K562 (cell line): ENCODE measurements around the gene CPT1C. TPM values are rescaled to one million over a fixed set of nuclear protein-coding genes. Genes with fewer than 3 reads are reported as not detected.
A peak's percentile ranks its signal among the peaks of the same experiment; 100 is the strongest.

ENCODE experiments used
- ATAC-seq: fragments of 200-7000 bp; cut with Tn5 transposase; 3 replicates; pipeline ENCODE4 v1.9.1; 2020; ENCODE audit warnings: moderate library complexity
- BruUV-seq: library from RNA; stranded (reverse); fragments of 400-500 nt; replicated peaks from 2 replicates; lab custom pipeline; 2021; lab: Mats Ljungman, UMichigan
- CTCF ChIA-PET: fragments of 300-600 bp; formaldehyde crosslinking; extraction: SDS; loops from one replicate; lab custom pipeline; 2021; ENCODE audit warnings: low intra/inter-chr PET ratio; lab: Yijun Ruan, JAX
- POLR2A ChIA-PET: fragments of 300-600, 350-650 bp; sonication (Branson Sonifier 250); formaldehyde crosslinking; extraction: SDS; loops from one replicate; lab custom pipeline; 2021; ENCODE audit warnings: antibody characterized with exemption, inconsistent platforms; lab: Yijun Ruan, JAX
- DNase-seq, 4 experiments: peaks; one replicate each; pipeline versions ENCODE4 v3.0.0 to v3.0.0-alpha.2; 2011 to 2018; ENCODE audit warnings: low spot score in 3 of 4, mixed read lengths in 3 of 4; ENCODE audit errors: extremely low read depth in 1 of 4
- FAIRE-seq: peaks from 2 replicates; lab custom pipeline; 2011; peaks lifted over from hg19 to GRCh38; lab: Jason Lieb, UNC
- H2AFZ ChIP-seq: 2 replicates; pipeline ENCODE4 v1.6.0; 2011; ENCODE audit warnings: low read depth, low read length, control low read depth, inconsistent platforms
- H3K27ac ChIP-seq: fragments of 200-600 bp; 3 replicates; pipeline ENCODE4 v1.8.0; 2011; ENCODE audit warnings: low read depth, mild to moderate bottlenecking, control low read depth, inconsistent platforms, low read length, moderate library complexity, mixed read lengths; ENCODE audit errors: extremely low read depth
- H3K27me3 ChIP-seq, 2 experiments: fragments of 300-600 bp in 1 of 2; 2 replicates in 1 of 2; 3 replicates in 1 of 2; pipeline versions ENCODE4 v1.6.0 to v1.8.0; 2011; ENCODE audit warnings: inconsistent platforms in 2 of 2, low read length in 2 of 2, mild to moderate bottlenecking in 1 of 2, mixed read lengths in 1 of 2, moderate library complexity in 1 of 2; ENCODE audit not compliant: control insufficient read depth in 2 of 2, insufficient read depth in 2 of 2
- H3K36me3 ChIP-seq: fragments of 300-600 bp; 3 replicates; pipeline ENCODE4 v1.8.0; 2011; ENCODE audit warnings: mild to moderate bottlenecking, low read length, inconsistent platforms; ENCODE audit not compliant: control insufficient read depth, insufficient read depth
- H3K4me1 ChIP-seq, 2 experiments: fragments of 200-600 bp in 1 of 2; replicated peaks in 1 of 2; 2 replicates in 1 of 2; 3 replicates in 1 of 2; pipeline versions ENCODE4 v1.5.1 to v1.8.0; 2011; ENCODE audit warnings: inconsistent platforms in 2 of 2, low read length in 2 of 2, mild to moderate bottlenecking in 1 of 2, mixed read lengths in 1 of 2, moderate library complexity in 1 of 2; ENCODE audit not compliant: control insufficient read depth in 2 of 2, insufficient read depth in 2 of 2
- H3K4me2 ChIP-seq: 2 replicates; pipeline ENCODE4 v1.6.1; 2011; ENCODE audit warnings: low read length, control low read depth, inconsistent platforms, mixed read lengths; ENCODE audit not compliant: insufficient read depth
- H3K4me3 ChIP-seq: fragments of 200-600 bp; sonication (generic), shearing (Covaris generic); 2 replicates; pipeline ENCODE4 v1.5.1; 2016; ENCODE audit warnings: control low read depth, inconsistent platforms
- H3K79me2 ChIP-seq: fragments of 200-600 bp; 3 replicates; pipeline ENCODE4 v1.8.0; 2011; ENCODE audit warnings: low read length, inconsistent platforms; ENCODE audit not compliant: control insufficient read depth, insufficient read depth
- H3K9ac ChIP-seq, 2 experiments: 2 replicates each; pipeline versions ENCODE4 v1.6.0 to v1.6.1; 2011; ENCODE audit warnings: low read depth in 2 of 2, low read length in 2 of 2, control low read depth in 1 of 2, inconsistent platforms in 1 of 2, mild to moderate bottlenecking in 1 of 2, mixed read lengths in 1 of 2; ENCODE audit not compliant: insufficient read depth in 1 of 2
- H3K9me1 ChIP-seq: one replicate; pipeline ENCODE4 v1.6.0; 2011; ENCODE audit warnings: inconsistent platforms, mild to moderate bottlenecking, low read length, moderate library complexity; ENCODE audit not compliant: control insufficient read depth, insufficient read depth
- H3K9me3 ChIP-seq: replicated peaks from 2 replicates; pipeline ENCODE4 v1.5.1; 2011; ENCODE audit warnings: low read depth, low read length, inconsistent platforms; ENCODE audit not compliant: control insufficient read depth, insufficient read depth
- H4K20me1 ChIP-seq: replicated peaks from 2 replicates; pipeline ENCODE4 v1.6.1; 2011; ENCODE audit warnings: low read length, inconsistent platforms, mixed read lengths; ENCODE audit not compliant: control insufficient read depth, insufficient read depth
- TFAP4 ChIP-seq: sonication (generic); formaldehyde crosslinking; IDR thresholded peaks from 2 replicates; pipeline ENCODE4 v1.8.0; 2022; ENCODE audit warnings: missing genetic modification reagents, mild to moderate bottlenecking, moderate library complexity, borderline replicate concordance
- WGBS: fragments of 100-300 bp; shearing (Covaris generic); methylation state at CpG from one replicate; pipeline ENCODE4 v1.1.6; 2016; ENCODE audit warnings: low coverage, mixed read lengths; ENCODE audit not compliant: insufficient coverage; ENCODE audit errors: missing lambda C conversion rate; 5-methylcytosine and 5-hydroxymethylcytosine counted together
- in situ Hi-C: fragments of 300-500 bp; cut with MboI; formaldehyde crosslinking; loops from 4 replicates; pipeline ENCODE4 v1.15.0; 2018; ENCODE audit warnings: inconsistent platforms, mixed read lengths
- intact Hi-C: fragments of 100-400 bp; cut with micrococcal nuclease; formaldehyde crosslinking; loops from 2 replicates; pipeline ENCODE4 v1.14.2; 2022
- polyA plus RNA-seq, 8 experiments: library from polyadenylated mRNA; depleted of rRNA in 4 of 8; stranded (reverse) in 5 of 8; unstranded in 3 of 8; fragments of >200 nt; fragmentation: Nextera tagmentation in 2 of 8; fragmentation: Illumina TruSeq in 1 of 8; extraction: Ambion mirVana in 2 of 8; extraction: Trizol in 1 of 8; gene quantifications; 2 replicates each; pipeline versions ENCODE4 v1.2.1 to v1.2.3, GENCODE V29; 2011 to 2014; ENCODE audit warnings: inconsistent platforms in 1 of 8, missing spikeins in 1 of 8
- total RNA-seq, 7 experiments: library from RNA; depleted of rRNA in 6 of 7; stranded (reverse); fragments of >200 nt in 6 of 7; fragmentation: Illumina TruSeq in 2 of 7; extraction: Trizol in 2 of 7; gene quantifications; 2 replicates each; pipeline versions ENCODE4 v1.2.1 to v1.2.3, GENCODE V29; 2011 to 2021; ENCODE audit warnings: low replicate concordance in 1 of 7
- TF ChIP-seq, protein P1 (sequence below), 2 experiments: fragments of 200-800 bp in 1 of 2; sonication (Bioruptor generic) in 1 of 2; sonication (generic) in 1 of 2; formaldehyde crosslinking in 1 of 2; IDR thresholded peaks in 1 of 2; conservative IDR thresholded peaks in 1 of 2; 2 replicates each; pipeline versions ENCODE4 v1.5.0 to v1.6.1; 2016 to 2020; ENCODE audit warnings: missing compliant biosample characterization in 1 of 2, missing genetic modification characterization in 1 of 2, missing genetic modification reagents in 1 of 2
- TF ChIP-seq, protein P2 (sequence below), 3 experiments: IDR thresholded peaks in 2 of 3; conservative IDR thresholded peaks in 1 of 3; 2 replicates each; pipeline ENCODE4 v1.5.1; 2011 to 2012; ENCODE audit warnings: low read length in 3 of 3, mild to moderate bottlenecking in 3 of 3, control low read depth in 2 of 3, improper control_type of control experiment in 1 of 3, inconsistent platforms in 1 of 3, low read depth in 1 of 3, mixed read lengths in 1 of 3, moderate library complexity in 1 of 3; ENCODE audit not compliant: insufficient read depth in 2 of 3

Gene CPT1C
- total and polyA plus RNA-seq, 9 of the 15 experiments (the other 6 are each of a cell fraction or from before 2014, with no cell fraction given), result 1.9 to 12.3 (median 3.0) TPM

DNA sequence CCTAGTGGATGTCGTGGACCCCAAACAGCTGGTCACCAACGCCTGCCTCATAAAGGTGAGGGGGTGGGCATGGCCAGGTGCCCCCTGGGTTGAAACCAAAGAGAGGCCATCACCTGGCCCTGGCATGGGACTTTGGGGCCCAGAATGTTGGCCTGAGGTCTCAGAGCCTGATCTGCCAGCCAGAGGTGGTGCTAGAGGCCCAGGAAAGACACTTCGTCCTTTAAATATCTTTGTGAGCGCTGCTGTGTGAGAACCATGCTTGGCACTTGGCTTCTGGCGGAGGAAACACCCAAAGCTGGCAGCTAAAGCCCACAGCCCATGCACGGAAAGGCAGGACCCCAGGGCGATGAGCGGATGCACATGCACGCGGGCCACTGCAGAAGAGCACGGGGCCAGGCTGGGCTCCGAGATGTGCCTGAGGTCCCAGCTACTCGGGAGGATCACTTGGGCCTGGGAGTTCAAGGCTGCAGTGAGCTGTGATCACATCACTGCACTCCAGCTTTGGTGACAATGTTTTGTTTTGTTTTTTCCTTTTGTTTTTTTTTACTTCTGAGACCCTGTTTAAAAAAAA, 5.8 kb upstream of the CPT1C start:
- Histone ChIP-seq H3K27me3 (no peaks in the 10 kb centered on the region), H3K9me1 (peaks cover 3% of the 10 kb centered on the region), H3K4me1 (peaks cover 9 to 70% of the 10 kb centered on the region in 2 experiments), H3K27ac (no peak overlapping the region), H3K36me3 (peaks cover 92% of the 10 kb centered on the region), H2AFZ (no peak overlapping the region), H3K79me2 (peaks cover 22% of the 10 kb centered on the region), H3K9ac (no peak overlapping the region), H3K4me3 (no peak overlapping the region), H3K4me2 (no peak overlapping the region), H3K9me3 (no peaks in the 10 kb centered on the region), H4K20me1 (peaks cover 6% of the 10 kb centered on the region; the same call in 1 of the 2 replicates)
- no TSS peak for BruUV-seq
- in situ Hi-C loops, result no loop called here
- intact Hi-C loops, result loop anchor here (2.0 kb wide), 1 partner anchor 76 kb away; no protein-coding TSS in a partner anchor
- WGBS, result 97% methylated on average over 13 of the region's 13 CpGs
- CTCF ChIA-PET, result interaction anchor here (0.5 to 1.6 kb wide), 3 partner anchors 17 to 298 kb away, joined by 3 to 4 read pairs (median 3); no protein-coding TSS in a partner anchor
- FAIRE-seq, result no peak
- TF ChIP-seq, protein P1, sequence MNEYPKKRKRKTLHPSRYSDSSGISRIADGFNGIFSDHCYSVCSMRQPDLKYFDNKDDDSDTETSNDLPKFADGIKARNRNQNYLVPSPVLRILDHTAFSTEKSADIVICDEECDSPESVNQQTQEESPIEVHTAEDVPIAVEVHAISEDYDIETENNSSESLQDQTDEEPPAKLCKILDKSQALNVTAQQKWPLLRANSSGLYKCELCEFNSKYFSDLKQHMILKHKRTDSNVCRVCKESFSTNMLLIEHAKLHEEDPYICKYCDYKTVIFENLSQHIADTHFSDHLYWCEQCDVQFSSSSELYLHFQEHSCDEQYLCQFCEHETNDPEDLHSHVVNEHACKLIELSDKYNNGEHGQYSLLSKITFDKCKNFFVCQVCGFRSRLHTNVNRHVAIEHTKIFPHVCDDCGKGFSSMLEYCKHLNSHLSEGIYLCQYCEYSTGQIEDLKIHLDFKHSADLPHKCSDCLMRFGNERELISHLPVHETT (CRISPR knock-in tag; conservative IDR thresholded peaks at IDR 0.05 in 1 of 2, IDR thresholded peaks at IDR 0.05 in 1 of 2), result no peak
- TF ChIP-seq, protein P2, sequence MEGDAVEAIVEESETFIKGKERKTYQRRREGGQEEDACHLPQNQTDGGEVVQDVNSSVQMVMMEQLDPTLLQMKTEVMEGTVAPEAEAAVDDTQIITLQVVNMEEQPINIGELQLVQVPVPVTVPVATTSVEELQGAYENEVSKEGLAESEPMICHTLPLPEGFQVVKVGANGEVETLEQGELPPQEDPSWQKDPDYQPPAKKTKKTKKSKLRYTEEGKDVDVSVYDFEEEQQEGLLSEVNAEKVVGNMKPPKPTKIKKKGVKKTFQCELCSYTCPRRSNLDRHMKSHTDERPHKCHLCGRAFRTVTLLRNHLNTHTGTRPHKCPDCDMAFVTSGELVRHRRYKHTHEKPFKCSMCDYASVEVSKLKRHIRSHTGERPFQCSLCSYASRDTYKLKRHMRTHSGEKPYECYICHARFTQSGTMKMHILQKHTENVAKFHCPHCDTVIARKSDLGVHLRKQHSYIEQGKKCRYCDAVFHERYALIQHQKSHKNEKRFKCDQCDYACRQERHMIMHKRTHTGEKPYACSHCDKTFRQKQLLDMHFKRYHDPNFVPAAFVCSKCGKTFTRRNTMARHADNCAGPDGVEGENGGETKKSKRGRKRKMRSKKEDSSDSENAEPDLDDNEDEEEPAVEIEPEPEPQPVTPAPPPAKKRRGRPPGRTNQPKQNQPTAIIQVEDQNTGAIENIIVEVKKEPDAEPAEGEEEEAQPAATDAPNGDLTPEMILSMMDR (IDR thresholded peaks at IDR 0.05 in 2 of 3, conservative IDR thresholded peaks at IDR 0.05 in 1 of 3; ENCODE audit: insufficient read depth in 2 of 3, low read depth in 1 of 3, low read length in 3 of 3), result peak in 1 of 3 experiments; percentile 21; a peak in 1 of 6 replicates
- TF ChIP-seq TFAP4, result 0 out of 2 replicates have a peak, but pooled peaks have one; percentile 2
- DNase-seq, result no peak
- no peak for ATAC-seq
- POLR2A ChIA-PET, result interaction anchor here (0.5 to 1.4 kb wide), 4 partner anchors 9 to 193 kb away, joined by 3 to 8 read pairs (median 3); partner anchors contain the start of gene PRMT1
